AG04450 (cell line): ENCODE data around the gene ARHGAP6. TPM values are rescaled to one million over a fixed set of nuclear protein-coding genes. Genes with fewer than 3 reads are reported as not detected.
A peak's percentile ranks its signal among the peaks of the same experiment; 100 is the strongest.

Experiments used
- CTCF ChIA-PET: fragments of 300-600, 350-600 bp; formaldehyde crosslinking; extraction: SDS; loops from one replicate; lab custom pipeline; 2022; ENCODE audit warnings: antibody characterized with exemption, inconsistent platforms; lab: Charles Lee
- POLR2A ChIA-PET: fragments of 350-600 bp; formaldehyde crosslinking; extraction: SDS; loops from one replicate; lab custom pipeline; 2021; ENCODE audit warnings: antibody characterized with exemption, inconsistent platforms; lab: Yijun Ruan, JAX
- DNase-seq: peaks from one replicate; pipeline ENCODE4 v3.0.0-alpha.2; 2011; ENCODE audit warnings: low read depth, low spot score
- H3K27ac ChIP-seq: one replicate; pipeline ENCODE4 v1.5.1; 2012; ENCODE audit warnings: low read depth, low read length, control low read depth
- H3K27me3 ChIP-seq: one replicate; pipeline ENCODE4 v1.6.0; 2012; ENCODE audit warnings: low read length; ENCODE audit not compliant: control insufficient read depth, insufficient read depth
- H3K4me3 ChIP-seq: 2 replicates; pipeline ENCODE4 v1.5.1; 2011; ENCODE audit warnings: mild to moderate bottlenecking, low read depth, low read length, control low read depth
- H3K9me3 ChIP-seq: 2 replicates; pipeline ENCODE4 v1.5.1; 2012; ENCODE audit warnings: low read length; ENCODE audit not compliant: control insufficient read depth, insufficient read depth
- CTCF ChIP-seq: IDR thresholded peaks from 2 replicates; pipeline ENCODE4 v1.5.1; 2011; ENCODE audit warnings: low read depth, low read length, control low read depth, inconsistent platforms
- polyA plus RNA-seq: library from polyadenylated mRNA; depleted of rRNA; stranded (reverse); fragments of >200 nt; gene quantifications from 2 replicates; pipeline ENCODE4 v1.2.3, GENCODE V29; 2011

The ARHGAP6 gene
- polyA plus RNA-seq, 1 experiment, result 4.0 TPM

- no peak for DNase-seq
- Histone ChIP-seq H3K9me3 (no peaks in the 10 kb centered on the region), H3K27ac (no peak overlapping the region), H3K4me3 (no peak overlapping the region), H3K27me3 (no peaks in the 10 kb centered on the region)
- POLR2A ChIA-PET, result no interaction called here
- no peak for TF ChIP-seq CTCF
- CTCF ChIA-PET, result interaction anchor here (2.8 kb wide), 1 partner anchor 385 kb away, joined by 21 read pairs; no protein-coding TSS in a partner anchor
Observed at GRCh38 chrX:11146411-11146810, 519.3 kb downstream of the ARHGAP6 start.

- DNase-seq, result peak; percentile 53
- H3K4me3 ChIP-seq, result no peak overlapping the region
- H3K27ac ChIP-seq, result no peak overlapping the region
- no peaks in the 10 kb centered on the region for H3K9me3 ChIP-seq
- ChIA-PET CTCF (interaction anchor here (0.6 to 1.8 kb wide), 4 partner anchors 18 to 387 kb away, joined by 3 to 31 read pairs (median 3); no protein-coding TSS in a partner anchor), POLR2A (no interaction called here)
- TF ChIP-seq CTCF, result peak; percentile 52
- H3K27me3 ChIP-seq, result no peaks in the 10 kb centered on the region
Observed at GRCh38 chrX:11143931-11144678, 521.6 kb downstream of the ARHGAP6 start.

- POLR2A ChIA-PET, result no interaction called here
- H3K27me3 ChIP-seq, result no peaks in the 10 kb centered on the region
- CTCF ChIA-PET, result interaction anchor here (0.6 to 4.9 kb wide), 5 partner anchors 9 to 949 kb away, joined by 3 to 65 read pairs (median 4); no protein-coding TSS in a partner anchor
- H3K27ac ChIP-seq, result no peak overlapping the region
- H3K9me3 ChIP-seq, result no peaks in the 10 kb centered on the region
- DNase-seq, result no peak
- H3K4me3 ChIP-seq, result no peak overlapping the region
- no peak for TF ChIP-seq CTCF
Observed at GRCh38 chrX:11138498-11139390, 527.0 kb downstream of the ARHGAP6 start.

- Histone ChIP-seq H3K27me3 (no peaks in the 10 kb centered on the region), H3K27ac (no peak overlapping the region), H3K4me3 (no peak overlapping the region), H3K9me3 (no peaks in the 10 kb centered on the region)
- CTCF ChIA-PET, result interaction anchor here (0.6 to 4.9 kb wide), 13 partner anchors 8 to 950 kb away, joined by 3 to 65 read pairs (median 4); no protein-coding TSS in a partner anchor
- peak; percentile 53 for TF ChIP-seq CTCF
- DNase-seq, result peak; percentile 6
- POLR2A ChIA-PET, result no interaction called here
Observed at GRCh38 chrX:11137543-11138139, 528.1 kb downstream of the ARHGAP6 start.
